Spinal cord (tissue), 10 donors: ENCODE results near the gene BID. TPM values are rescaled to one million over a fixed set of nuclear protein-coding genes. Genes with fewer than 3 reads are reported as not detected.

ENCODE experiments used
- DNase-seq, 6 donors: peaks; one replicate each; pipeline versions ENCODE4 v3.0.0 to v3.0.0-alpha.2; 2013 to 2015; ENCODE audit warnings: low spot score in 6 of 6, low read depth in 4 of 6
- H3K27ac ChIP-seq: one replicate; pipeline ENCODE4 v1.5.1; 2013; ENCODE audit warnings: low read depth, low read length, control low read depth
- H3K27me3 ChIP-seq: one replicate; pipeline ENCODE4 v1.6.1; 2013; ENCODE audit warnings: low read length; ENCODE audit not compliant: control insufficient read depth, insufficient read depth
- H3K36me3 ChIP-seq: one replicate; pipeline ENCODE4 v1.6.1; 2013; ENCODE audit warnings: low read length; ENCODE audit not compliant: control insufficient read depth, insufficient read depth
- H3K4me1 ChIP-seq: one replicate; pipeline ENCODE4 v1.6.1; 2013; ENCODE audit warnings: low read length; ENCODE audit not compliant: control insufficient read depth, insufficient read depth
- H3K4me3 ChIP-seq: one replicate; pipeline ENCODE4 v1.5.1; 2013; ENCODE audit warnings: low read depth, low read length, control low read depth
- H3K9me3 ChIP-seq: one replicate; pipeline ENCODE4 v1.6.1; 2013; ENCODE audit warnings: low read length; ENCODE audit not compliant: control insufficient read depth, insufficient read depth
- WGBS: methylation state at CpG from one replicate; pipeline ENCODE4 v1.1.5; 2013; ENCODE audit warnings: missing lambda C conversion rate; ENCODE audit not compliant: insufficient coverage; 5-methylcytosine and 5-hydroxymethylcytosine counted together
- polyA plus RNA-seq, 2 donors: library from polyadenylated mRNA; unstranded; fragments of 120-200 nt; gene quantifications; one replicate each; pipeline ENCODE4 v1.2.1, GENCODE V29; 2013; ENCODE audit not compliant: insufficient read length in 2 of 2
- total RNA-seq, 2 donors: library from RNA; depleted of rRNA in 1 of 2; stranded (reverse); fragments of 120-200 nt in 1 of 2; fragments of >200 nt in 1 of 2; gene quantifications; one replicate each; pipeline versions ENCODE4 v1.2.3 to v1.2.4, GENCODE V29; 2013 to 2014
- donor health status: healthy.

Gene BID
- total and polyA plus RNA-seq, 4 donors, result 24.7 to 49.2 (median 37.4) TPM

DNA sequence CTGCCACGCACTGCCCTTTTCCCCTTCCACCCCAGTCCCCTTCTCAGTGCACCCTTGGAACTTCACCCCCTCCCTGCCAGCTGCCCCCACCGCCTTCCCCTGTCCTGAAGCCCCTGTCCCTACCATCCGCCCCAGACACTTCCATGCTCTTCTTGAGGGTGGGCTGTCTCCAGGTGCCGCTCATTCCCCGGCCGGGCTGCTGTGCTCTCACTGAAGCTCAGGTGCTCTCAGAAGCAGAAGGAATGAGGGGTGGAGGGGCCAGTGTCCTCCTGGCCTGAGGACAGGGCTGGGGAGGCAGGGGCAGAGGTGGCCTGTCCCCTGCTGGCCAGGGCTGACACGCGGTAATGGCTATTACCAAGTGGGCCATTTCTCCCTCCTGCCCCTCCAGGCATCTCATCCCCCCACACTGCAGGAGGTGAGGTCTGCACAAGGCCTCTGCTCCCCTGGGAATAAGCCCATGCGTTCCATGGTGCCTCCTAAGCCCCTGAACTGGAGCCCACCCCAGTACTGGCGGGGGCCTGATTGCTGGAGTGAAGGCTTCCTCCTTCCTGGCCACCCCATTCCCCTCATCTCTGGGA is 6.6 kb upstream of the BID start:
- H3K9me3 ChIP-seq, result no peaks in the 10 kb centered on the region
- WGBS, result 86% methylated on average over 8 of the region's 10 CpGs
- DNase-seq, result no peak
- no peak overlapping the region for H3K27ac ChIP-seq
- peaks cover 37% of the 10 kb centered on the region for H3K4me1 ChIP-seq
- H3K36me3 ChIP-seq, result peaks cover 14% of the 10 kb centered on the region
- H3K4me3 ChIP-seq, result no peak overlapping the region
- no peaks in the 10 kb centered on the region for H3K27me3 ChIP-seq

- DNase-seq, result no peak
- no peaks in the 10 kb centered on the region for H3K9me3 ChIP-seq
- 73% methylated on average over 17 of the region's 19 CpGs for WGBS
- no peak overlapping the region for H3K27ac ChIP-seq
- H3K4me1 ChIP-seq, result peaks cover 36% of the 10 kb centered on the region
- peaks cover 8% of the 10 kb centered on the region for H3K36me3 ChIP-seq
- H3K4me3 ChIP-seq, result no peak overlapping the region
- no peaks in the 10 kb centered on the region for H3K27me3 ChIP-seq
Measured at GRCh38 chr22:17780116-17780740, 6.0 kb upstream of the BID start.

DNA sequence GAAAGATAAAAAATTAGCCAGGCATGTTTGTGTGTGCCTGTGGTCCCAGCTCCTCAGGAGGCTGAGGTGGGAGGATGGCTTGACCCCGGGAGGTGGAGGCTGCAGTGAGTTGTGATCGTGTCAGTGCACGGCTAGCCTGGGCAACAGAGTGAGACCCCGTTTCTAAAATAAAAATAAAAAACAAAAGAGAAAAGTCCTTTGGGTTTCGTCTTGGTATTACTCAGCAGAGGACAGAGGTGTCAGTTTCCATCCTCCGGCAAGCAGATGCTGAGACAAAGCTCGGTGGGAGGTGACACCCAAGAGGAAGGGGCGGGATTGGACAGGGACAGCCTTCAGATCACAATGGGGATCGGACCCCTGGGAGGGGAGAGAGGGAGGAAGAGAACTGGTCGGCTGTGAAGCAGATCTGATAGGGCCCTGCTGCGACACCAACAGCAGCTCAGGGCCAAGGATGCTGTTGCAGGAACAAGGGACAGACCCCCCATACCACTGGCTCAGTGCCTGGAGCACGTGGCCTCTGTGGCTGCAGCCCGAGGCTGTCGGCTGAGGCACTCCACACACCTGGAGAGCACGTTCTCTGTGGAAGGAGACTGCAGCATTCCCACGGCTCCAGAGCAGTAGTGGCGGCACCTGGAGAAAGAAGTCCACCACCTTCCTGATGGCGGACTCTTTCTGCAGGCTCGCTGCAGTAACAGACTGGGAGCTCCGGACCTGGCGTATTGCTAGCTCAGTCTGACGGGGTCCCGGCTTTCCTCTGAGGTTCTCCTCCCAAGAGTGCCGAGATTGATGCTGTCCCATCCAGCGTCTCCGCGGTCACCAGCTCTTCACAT is 5.2 kb upstream of the BID start:
- H3K27ac ChIP-seq, result no peak overlapping the region
- H3K36me3 ChIP-seq, result peaks cover 5% of the 10 kb centered on the region
- H3K4me1 ChIP-seq, result peaks cover 44% of the 10 kb centered on the region
- no peaks in the 10 kb centered on the region for H3K9me3 ChIP-seq
- no peak overlapping the region for H3K4me3 ChIP-seq
- 73% methylated on average over 21 of the region's 27 CpGs for WGBS
- H3K27me3 ChIP-seq, result no peaks in the 10 kb centered on the region
- no peak for DNase-seq

- H3K27ac ChIP-seq, result no peak overlapping the region
- DNase-seq, result no peak
- no peak overlapping the region for H3K4me3 ChIP-seq
- H3K4me1 ChIP-seq, result peaks cover 46% of the 10 kb centered on the region
- H3K36me3 ChIP-seq, result peaks cover 5% of the 10 kb centered on the region
- H3K27me3 ChIP-seq, result no peaks in the 10 kb centered on the region
- H3K9me3 ChIP-seq, result no peaks in the 10 kb centered on the region
- 94% methylated on average over 19 of the region's 23 CpGs for WGBS
Measured at GRCh38 chr22:17778412-17778976, 4.2 kb upstream of the BID start.

DNA sequence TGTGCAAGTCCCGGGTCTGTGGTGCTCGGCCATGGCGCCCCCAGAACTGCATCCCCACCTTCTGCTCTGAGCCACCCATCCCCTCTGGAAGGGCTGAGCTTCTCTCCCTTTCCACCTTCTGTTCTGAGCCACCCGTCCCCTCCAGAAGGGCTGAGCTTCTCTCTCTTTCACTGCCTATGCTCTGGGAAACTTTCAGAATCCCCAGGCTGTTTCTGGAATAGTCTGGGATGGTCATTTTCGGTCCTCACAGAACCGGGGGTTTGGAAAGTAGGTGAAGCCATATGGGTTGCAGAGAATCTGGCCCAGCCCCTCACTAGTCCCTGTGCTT is 3.4 kb upstream of the BID start:
- H3K4me3 ChIP-seq, result no peak overlapping the region
- H3K36me3 ChIP-seq, result peaks cover 7% of the 10 kb centered on the region
- H3K27me3 ChIP-seq, result no peaks in the 10 kb centered on the region
- peaks cover 46% of the 10 kb centered on the region for H3K4me1 ChIP-seq
- no peaks in the 10 kb centered on the region for H3K9me3 ChIP-seq
- no peak for DNase-seq
- no peak overlapping the region for H3K27ac ChIP-seq
- 79% methylated on average over 3 of the region's 6 CpGs for WGBS

GRCh38 chr22:17777005-17777716 is 2.9 kb upstream of the BID start:
- Histone ChIP-seq H3K27ac (no peak overlapping the region), H3K27me3 (no peaks in the 10 kb centered on the region), H3K4me1 (peaks cover 48% of the 10 kb centered on the region), H3K9me3 (no peaks in the 10 kb centered on the region), H3K36me3 (peaks cover 6% of the 10 kb centered on the region), H3K4me3 (no peak overlapping the region)
- no peak for DNase-seq
- WGBS, result 79% methylated on average over 25 of the region's 27 CpGs

- DNase-seq, result no peak
- WGBS, result 74% methylated on average over 5 of the region's 10 CpGs
- H3K9me3 ChIP-seq, result no peaks in the 10 kb centered on the region
- H3K36me3 ChIP-seq, result peaks cover 9% of the 10 kb centered on the region
- H3K27ac ChIP-seq, result no peak overlapping the region
- H3K4me1 ChIP-seq, result peaks cover 48% of the 10 kb centered on the region
- H3K27me3 ChIP-seq, result no peaks in the 10 kb centered on the region
- H3K4me3 ChIP-seq, result no peak overlapping the region
Measured at GRCh38 chr22:17775781-17776465, 1.7 kb upstream of the BID start.

- peaks cover 48% of the 10 kb centered on the region for H3K4me1 ChIP-seq
- WGBS, result 68% methylated on average over 26 of the region's 27 CpGs
- DNase-seq, result no peak
- H3K4me3 ChIP-seq, result no peak overlapping the region
- no peaks in the 10 kb centered on the region for H3K27me3 ChIP-seq
- no peak overlapping the region for H3K27ac ChIP-seq
- H3K36me3 ChIP-seq, result peaks cover 9% of the 10 kb centered on the region
- H3K9me3 ChIP-seq, result no peaks in the 10 kb centered on the region
Measured at GRCh38 chr22:17774926-17775685, 837 bp upstream of the BID start.
